Activated T-cell treated with anti-CD3 and anti-CD28 coated beads, Interleukin-2, amount 50 U/mL, for 24 hours (primary cell): Measurements from ENCODE around the gene SORBS2.
"Not testable (repeated sequence)": the region's sequence is repeated elsewhere in the genome, so short reads cannot be mapped to it uniquely, and the experiment has no call there.

Experiments
- DNase-seq: peaks from one replicate; pipeline ENCODE4 v3.0.0-alpha.2; 2020
- H3K27ac Mint-ChIP-seq: 2 replicates; pipeline ENCODE4 v1.8.0; 2020; ENCODE audit warnings: mild to moderate bottlenecking, mixed read lengths
- H3K27me3 Mint-ChIP-seq: 2 replicates; pipeline ENCODE4 v1.8.0; 2020; ENCODE audit warnings: mixed read lengths
- H3K36me3 Mint-ChIP-seq: 2 replicates; pipeline ENCODE4 v1.8.0; 2020; ENCODE audit warnings: low read depth, mixed read lengths
- H3K4me1 Mint-ChIP-seq: 2 replicates; pipeline ENCODE4 v1.8.0; 2020; ENCODE audit warnings: low read depth, mixed read lengths
- H3K4me3 Mint-ChIP-seq: 2 replicates; pipeline ENCODE4 v1.8.0; 2020; ENCODE audit warnings: mild to moderate bottlenecking, moderate library complexity, mixed read lengths
- H3K9me3 Mint-ChIP-seq: 2 replicates; pipeline ENCODE4 v1.8.0; 2020; ENCODE audit warnings: mixed read lengths

SORBS2 gene, protein sequence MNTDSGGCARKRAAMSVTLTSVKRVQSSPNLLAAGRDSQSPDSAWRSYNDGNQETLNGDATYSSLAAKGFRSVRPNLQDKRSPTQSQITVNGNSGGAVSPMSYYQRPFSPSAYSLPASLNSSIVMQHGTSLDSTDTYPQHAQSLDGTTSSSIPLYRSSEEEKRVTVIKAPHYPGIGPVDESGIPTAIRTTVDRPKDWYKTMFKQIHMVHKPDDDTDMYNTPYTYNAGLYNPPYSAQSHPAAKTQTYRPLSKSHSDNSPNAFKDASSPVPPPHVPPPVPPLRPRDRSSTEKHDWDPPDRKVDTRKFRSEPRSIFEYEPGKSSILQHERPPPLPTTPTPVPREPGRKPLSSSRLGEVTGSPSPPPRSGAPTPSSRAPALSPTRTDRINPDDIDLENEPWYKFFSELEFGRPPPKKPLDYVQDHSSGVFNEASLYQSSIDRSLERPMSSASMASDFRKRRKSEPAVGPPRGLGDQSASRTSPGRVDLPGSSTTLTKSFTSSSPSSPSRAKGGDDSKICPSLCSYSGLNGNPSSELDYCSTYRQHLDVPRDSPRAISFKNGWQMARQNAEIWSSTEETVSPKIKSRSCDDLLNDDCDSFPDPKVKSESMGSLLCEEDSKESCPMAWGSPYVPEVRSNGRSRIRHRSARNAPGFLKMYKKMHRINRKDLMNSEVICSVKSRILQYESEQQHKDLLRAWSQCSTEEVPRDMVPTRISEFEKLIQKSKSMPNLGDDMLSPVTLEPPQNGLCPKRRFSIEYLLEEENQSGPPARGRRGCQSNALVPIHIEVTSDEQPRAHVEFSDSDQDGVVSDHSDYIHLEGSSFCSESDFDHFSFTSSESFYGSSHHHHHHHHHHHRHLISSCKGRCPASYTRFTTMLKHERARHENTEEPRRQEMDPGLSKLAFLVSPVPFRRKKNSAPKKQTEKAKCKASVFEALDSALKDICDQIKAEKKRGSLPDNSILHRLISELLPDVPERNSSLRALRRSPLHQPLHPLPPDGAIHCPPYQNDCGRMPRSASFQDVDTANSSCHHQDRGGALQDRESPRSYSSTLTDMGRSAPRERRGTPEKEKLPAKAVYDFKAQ (N-terminal part only)

GRCh38 chr4:185811509-185812364 lies at the start of gene SORBS2:
TSS of gene SORBS2 (minus strand) at chr4:185812194. CDS start at chr4:185690571, 121,623 bp downstream.
- Mint-ChIP-seq H3K27me3 (peaks cover 25% of the 10 kb centered on the region), H3K36me3 (no peaks in the 10 kb centered on the region), H3K4me3 (no peak within 1 kb of the TSS), H3K9me3 (no peaks in the 10 kb centered on the region), H3K4me1 (no peaks in the 10 kb centered on the region), H3K27ac (no peak within 1 kb of the TSS)
- DNase-seq = no peak

DNA sequence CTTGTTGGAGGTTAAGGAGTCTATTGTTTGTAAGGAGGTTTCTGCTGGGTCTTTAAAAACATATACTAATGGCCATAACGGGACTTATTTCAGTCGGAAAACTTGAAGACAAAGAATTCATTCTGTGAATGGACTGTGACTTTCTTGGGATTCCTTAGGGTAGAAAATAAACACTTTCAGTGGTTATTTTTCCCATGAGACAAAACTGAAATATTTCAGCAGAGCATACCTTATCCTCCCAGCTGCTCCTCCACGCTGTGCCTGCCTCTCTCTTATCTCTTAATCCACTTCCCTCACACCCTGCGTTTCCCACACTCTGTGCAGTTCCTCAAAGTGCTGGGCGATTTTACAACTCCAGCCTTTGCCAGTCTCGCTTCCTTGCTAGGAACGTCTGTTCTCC lies 47.1 kb upstream of the SORBS2 start:
- Mint-ChIP-seq H3K27ac (no peak overlapping the region), H3K4me3 (no peak overlapping the region), H3K4me1 (no peaks in the 10 kb centered on the region), H3K9me3 (peaks cover 20% of the 10 kb centered on the region), H3K36me3 (no peaks in the 10 kb centered on the region), H3K27me3 (peaks cover 6% of the 10 kb centered on the region)
- DNase-seq = no peak

DNA sequence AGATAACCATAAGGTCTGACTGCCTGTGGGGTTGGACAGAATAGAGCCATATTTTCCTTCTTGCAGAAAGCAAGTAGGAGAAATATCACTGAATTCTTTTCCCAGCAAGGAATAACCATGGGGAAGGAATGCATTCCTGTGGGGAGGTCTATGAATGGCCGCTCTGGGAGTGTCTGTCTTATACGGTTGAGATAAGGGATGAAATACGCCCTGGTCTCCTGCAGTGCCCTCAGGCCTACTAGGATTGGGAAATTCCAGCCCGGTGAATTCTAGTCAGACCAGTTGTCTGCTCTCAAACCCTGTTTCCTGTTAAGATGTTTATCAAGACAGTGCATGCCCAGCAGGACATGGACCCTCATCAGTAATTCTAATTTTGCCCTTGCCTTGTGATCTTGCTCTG lies 45.6 kb upstream of the SORBS2 start:
- H3K27me3 Mint-ChIP-seq, H3K4me1 Mint-ChIP-seq: not testable (repeated sequence)

DNA sequence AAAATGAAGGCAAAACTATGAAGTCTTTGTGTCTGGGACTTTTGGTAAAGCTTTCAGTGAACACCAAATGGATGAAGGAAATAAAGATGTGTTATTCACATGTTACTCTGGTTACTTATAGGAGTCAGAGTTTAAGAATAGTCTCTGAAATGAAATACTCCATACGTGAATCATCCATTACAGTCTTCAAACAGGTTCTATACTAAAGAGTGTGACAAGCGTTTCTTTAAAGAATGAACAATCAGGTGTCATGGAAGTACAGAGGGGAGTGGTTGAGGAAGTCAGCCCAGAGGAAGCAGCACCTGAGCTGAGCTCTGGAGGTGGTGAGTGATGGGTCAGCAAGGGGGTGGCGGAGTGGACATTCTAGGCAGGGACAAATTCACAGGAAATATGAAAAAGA lies 41.8 kb upstream of the SORBS2 start:
- H3K36me3 Mint-ChIP-seq = no peaks in the 10 kb centered on the region
- H3K4me1 Mint-ChIP-seq = no peaks in the 10 kb centered on the region
- H3K27ac Mint-ChIP-seq = no peak overlapping the region
- DNase-seq = no peak
- H3K27me3 Mint-ChIP-seq = peaks cover 4% of the 10 kb centered on the region
- no peak overlapping the region for H3K4me3 Mint-ChIP-seq
- H3K9me3 Mint-ChIP-seq = peaks cover 19% of the 10 kb centered on the region

More for the DNA sequence above, 45.6 kb upstream of the SORBS2 start:
- DNase-seq, H3K36me3 Mint-ChIP-seq, H3K27ac Mint-ChIP-seq, H3K4me3 Mint-ChIP-seq: not testable (repeated sequence)
- H3K9me3 Mint-ChIP-seq = peaks cover 20% of the 10 kb centered on the region

GRCh38 chr4:185852961-185853360 lies 41.0 kb upstream of the SORBS2 start:
- H3K36me3 Mint-ChIP-seq = no peaks in the 10 kb centered on the region
- DNase-seq = no peak
- H3K4me3 Mint-ChIP-seq = no peak overlapping the region
- H3K4me1 Mint-ChIP-seq = no peaks in the 10 kb centered on the region
- H3K27ac Mint-ChIP-seq = no peak overlapping the region
- peaks cover 4% of the 10 kb centered on the region for H3K27me3 Mint-ChIP-seq
- peaks cover 16% of the 10 kb centered on the region for H3K9me3 Mint-ChIP-seq

DNA sequence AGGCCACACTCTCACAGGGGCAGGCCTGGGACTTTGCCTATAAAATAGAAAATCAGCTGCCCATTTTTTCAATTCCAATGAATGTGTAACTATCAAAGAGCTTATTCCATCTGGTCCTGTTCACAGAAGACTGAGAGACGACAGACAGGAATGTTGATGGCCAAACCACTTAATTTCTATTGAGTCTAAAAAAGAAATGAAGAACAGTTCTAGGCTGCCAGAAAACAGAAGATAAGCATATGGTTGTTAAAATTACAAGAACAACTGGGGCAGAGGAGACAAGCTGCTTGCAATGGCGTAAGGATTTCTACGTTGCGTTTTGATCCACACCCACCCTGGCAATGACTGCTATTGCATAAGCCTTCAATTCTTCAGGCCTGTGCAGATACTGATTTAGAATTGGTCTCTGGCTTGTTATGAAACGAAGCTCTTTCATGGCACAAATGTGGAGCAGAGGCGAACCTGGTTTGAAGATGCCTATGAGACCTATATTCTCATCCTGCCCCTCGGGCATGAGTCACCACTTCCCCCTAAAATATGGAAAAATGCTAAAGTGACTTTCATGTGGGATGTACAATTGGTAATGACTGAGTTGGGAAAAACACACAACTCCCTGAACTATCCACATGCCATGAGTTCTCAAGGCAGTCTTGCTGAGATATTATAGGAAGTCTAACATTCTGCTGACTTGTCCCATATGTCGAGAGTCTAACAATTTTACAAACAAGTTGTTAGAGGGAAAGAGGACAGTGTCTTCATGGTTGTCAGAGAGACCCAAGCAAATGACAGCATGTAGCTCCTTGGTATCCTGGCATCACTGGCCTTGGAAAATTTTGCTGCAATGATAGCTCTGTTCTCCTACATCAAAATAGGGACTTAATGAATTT lies 37.9 kb upstream of the SORBS2 start:
- no peak for DNase-seq
- H3K27me3 Mint-ChIP-seq = no peaks in the 10 kb centered on the region
- no peak overlapping the region for H3K27ac Mint-ChIP-seq
- H3K36me3 Mint-ChIP-seq = no peaks in the 10 kb centered on the region
- H3K4me3 Mint-ChIP-seq = no peak overlapping the region
- no peaks in the 10 kb centered on the region for H3K4me1 Mint-ChIP-seq
- peaks cover 6% of the 10 kb centered on the region for H3K9me3 Mint-ChIP-seq

DNA sequence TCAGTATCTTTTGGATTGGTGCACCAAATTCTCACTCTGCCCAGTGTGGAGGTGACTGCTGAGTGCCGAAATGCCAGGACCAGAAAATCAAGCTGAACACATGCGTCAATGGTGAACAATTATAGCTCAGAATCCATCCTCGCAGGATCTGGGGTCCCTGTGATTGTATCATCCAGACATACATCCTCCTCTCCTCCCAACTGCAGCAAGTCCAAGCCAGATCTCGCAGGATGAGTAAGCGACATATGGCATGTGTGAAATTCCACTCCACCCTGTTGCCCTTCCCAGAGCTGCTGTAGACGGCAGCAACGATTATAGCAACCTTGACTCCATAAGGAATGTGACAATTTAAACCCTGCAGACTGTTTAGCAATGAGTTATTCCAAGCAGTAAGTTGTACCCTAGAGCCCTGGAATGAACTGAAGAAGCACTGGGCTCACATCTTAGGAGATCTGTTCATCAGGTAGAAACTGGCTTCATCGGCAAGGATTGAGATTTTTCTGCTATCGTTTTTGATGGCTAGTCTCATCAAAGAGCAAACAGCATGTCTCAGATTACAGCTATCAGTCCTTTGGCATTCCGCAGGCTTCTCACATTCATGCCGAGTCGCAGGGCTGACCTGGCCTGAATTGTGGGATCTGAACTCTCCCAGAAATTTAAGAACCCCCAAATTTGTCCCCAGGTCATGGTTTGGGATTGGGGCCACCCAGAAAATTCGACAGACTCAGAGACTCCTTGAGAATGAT lies 35.5 kb upstream of the SORBS2 start:
- no peaks in the 10 kb centered on the region for H3K4me1 Mint-ChIP-seq
- H3K27me3 Mint-ChIP-seq = no peaks in the 10 kb centered on the region
- no peak overlapping the region for H3K27ac Mint-ChIP-seq
- H3K9me3 Mint-ChIP-seq = peaks cover 15% of the 10 kb centered on the region
- H3K36me3 Mint-ChIP-seq = no peaks in the 10 kb centered on the region
- H3K4me3 Mint-ChIP-seq = no peak overlapping the region
- DNase-seq = no peak

GRCh38 chr4:185846505-185847150 lies 34.6 kb upstream of the SORBS2 start:
- no peak overlapping the region for H3K27ac Mint-ChIP-seq

GRCh38 chr4:185845966-185846365 lies 34.0 kb upstream of the SORBS2 start:
- Mint-ChIP-seq H3K4me1 (no peaks in the 10 kb centered on the region), H3K36me3 (no peaks in the 10 kb centered on the region), H3K9me3 (peaks cover 15% of the 10 kb centered on the region), H3K27ac (no peak overlapping the region), H3K27me3 (no peaks in the 10 kb centered on the region), H3K4me3 (no peak overlapping the region)
- no peak for DNase-seq

More at GRCh38 chr4:185846505-185847150, 34.6 kb upstream of the SORBS2 start:
- Mint-ChIP-seq H3K4me1 (no peaks in the 10 kb centered on the region), H3K36me3 (no peaks in the 10 kb centered on the region), H3K27me3 (no peaks in the 10 kb centered on the region), H3K9me3 (peaks cover 15% of the 10 kb centered on the region), H3K4me3 (no peak overlapping the region)
- DNase-seq = no peak

- Mint-ChIP-seq H3K36me3 (no peaks in the 10 kb centered on the region), H3K27ac (no peak overlapping the region), H3K9me3 (peaks cover 12% of the 10 kb centered on the region), H3K27me3 (no peaks in the 10 kb centered on the region), H3K4me1 (no peaks in the 10 kb centered on the region), H3K4me3 (no peak overlapping the region)
- DNase-seq = no peak
Measured at GRCh38 chr4:185841451-185841850, 29.5 kb upstream of the SORBS2 start.

GRCh38 chr4:185840953-185841352 lies 29.0 kb upstream of the SORBS2 start:
- Mint-ChIP-seq H3K4me3 (no peak overlapping the region), H3K27ac (no peak overlapping the region), H3K9me3 (peaks cover 10% of the 10 kb centered on the region), H3K4me1 (no peaks in the 10 kb centered on the region), H3K27me3 (no peaks in the 10 kb centered on the region), H3K36me3 (no peaks in the 10 kb centered on the region)
- DNase-seq = no peak

DNA sequence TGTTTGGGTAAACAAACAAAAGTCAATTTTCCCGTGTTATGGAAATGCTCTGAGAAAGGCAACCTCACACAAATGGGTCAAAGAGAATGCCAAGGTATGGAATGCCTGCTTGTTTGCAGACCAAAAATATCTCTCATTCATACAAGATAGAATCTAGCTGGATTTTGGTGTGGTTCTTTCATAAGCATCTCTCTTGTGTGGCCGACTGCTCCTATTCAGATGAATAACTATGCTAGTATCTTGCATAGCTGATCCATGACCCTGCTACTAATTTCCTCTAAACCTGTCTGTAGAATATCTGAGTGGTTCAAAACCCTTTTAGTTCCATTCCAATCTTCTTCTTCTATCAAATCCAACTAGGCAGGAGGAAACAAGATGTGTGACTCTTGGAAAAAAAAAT lies 28.2 kb upstream of the SORBS2 start:
- no peak for DNase-seq
- Mint-ChIP-seq H3K36me3 (no peaks in the 10 kb centered on the region), H3K27ac (no peak overlapping the region), H3K4me3 (no peak overlapping the region), H3K4me1 (no peaks in the 10 kb centered on the region), H3K9me3 (peaks cover 9% of the 10 kb centered on the region), H3K27me3 (no peaks in the 10 kb centered on the region)
